Thyroid gland (tissue), 4 donors: ENCODE measurements around the gene FNDC5. TPM values are rescaled to one million over a fixed set of nuclear protein-coding genes. Genes with fewer than 3 reads are reported as not detected.

Experiments used
- DNase-seq, 2 donors: peaks; one replicate each; pipeline ENCODE4 v3.0.0-alpha.2; 2019
- H3K27ac ChIP-seq, 3 donors: fragments of 200-600 bp; sonication (generic); 1 replicate in 2 of 3; 2 replicates in 1 of 3; pipeline ENCODE4 v1.5.1; 2016 to 2019; ENCODE audit warnings: mild to moderate bottlenecking in 1 of 3, moderate library complexity in 1 of 3
- H3K27me3 ChIP-seq: fragments of 200-600 bp; sonication (generic); one replicate; pipeline ENCODE4 v1.5.1; 2019
- H3K36me3 ChIP-seq, 2 donors: fragments of 200-600 bp; sonication (generic); one replicate each; pipeline ENCODE4 v1.5.1; 2016 to 2019
- H3K4me1 ChIP-seq, 2 donors: fragments of 200-600 bp; sonication (generic); one replicate each; pipeline ENCODE4 v1.5.1; 2017 to 2019
- H3K4me3 ChIP-seq, 3 donors: fragments of 200-600 bp; sonication (generic); replicated peaks in 1 of 3; 1 replicate in 2 of 3; 2 replicates in 1 of 3; pipeline ENCODE4 v1.5.1; 2016; ENCODE audit warnings: mild to moderate bottlenecking in 1 of 3
- H3K9me3 ChIP-seq: fragments of 200-600 bp; sonication (generic); one replicate; pipeline ENCODE4 v1.5.1; 2017
- CTCF ChIP-seq, 6 experiments: fragments of 200-600 bp in 3 of 6; fragments of 450-650 bp in 3 of 6; sonication (generic) in 3 of 6; IDR thresholded peaks; one replicate each; pipeline ENCODE4 v1.5.1; 2016 to 2019; ENCODE audit warnings: antibody characterized with exemption in 6 of 6, mild to moderate bottlenecking in 2 of 6, inconsistent platforms in 1 of 6, moderate library complexity in 1 of 6
- POLR2A ChIP-seq, 2 donors: fragments of 450-650 bp; IDR thresholded peaks; one replicate each; pipeline ENCODE4 v1.6.1; 2017; ENCODE audit warnings: antibody characterized with exemption in 2 of 2, mild to moderate bottlenecking in 2 of 2, moderate library complexity in 1 of 2
- WGBS, 2 donors: methylation state at CpG; one replicate each; pipeline ENCODE4 v1.1.5; 2017; 5-methylcytosine and 5-hydroxymethylcytosine counted together
- intact Hi-C: fragments of 100-400 bp; cut with DNase I; formaldehyde crosslinking; loops from one replicate; pipeline ENCODE4 v1.15.1; 2023
- total RNA-seq, 4 donors: library from RNA; depleted of rRNA; stranded (reverse); fragments of >200 nt; gene quantifications; one replicate each; pipeline ENCODE4 v1.2.3, GENCODE V29; 2016

FNDC5 gene
- total RNA-seq, 4 donors from 2014 or later, result 0.27 to 4.0 (median 1.5) TPM

- DNase-seq, result no peak
- TF ChIP-seq POLR2A (IDR thresholded peaks at IDR 0.05) (no peak), CTCF (IDR thresholded peaks at IDR 0.05) (no peak)
- Histone ChIP-seq H3K36me3 (no peaks in the 10 kb centered on the region), H3K9me3 (no peaks in the 10 kb centered on the region), H3K4me3 (no peak overlapping the region), H3K27me3 (peaks cover 11% of the 10 kb centered on the region), H3K27ac (no peak overlapping the region), H3K4me1 (peaks cover 0 to 9% of the 10 kb centered on the region in 2 donors)
- intact Hi-C loops, result no loop called here
- WGBS, 2 donors, result 69 to 100% methylated on average over 1 to 3 of the region's 3 CpGs
These were observed 17.4 kb upstream of the FNDC5 start for GRCh38 chr1:32888134-32888533.

GRCh38 chr1:32887623-32888022, 16.9 kb upstream of the FNDC5 start:
- no peak for DNase-seq
- WGBS, 2 donors, result 72 to 76% methylated on average over 12 of the region's 12 CpGs
- Histone ChIP-seq H3K4me1 (peaks cover 0 to 6% of the 10 kb centered on the region in 2 donors), H3K4me3 (no peak overlapping the region), H3K9me3 (no peaks in the 10 kb centered on the region), H3K27me3 (peaks cover 11% of the 10 kb centered on the region), H3K27ac (no peak overlapping the region), H3K36me3 (no peaks in the 10 kb centered on the region)
- intact Hi-C loops, result no loop called here
- no peak for TF ChIP-seq POLR2A (IDR thresholded peaks at IDR 0.05)
- no peak for TF ChIP-seq CTCF (IDR thresholded peaks at IDR 0.05)

GRCh38 chr1:32886828-32887414, 16.2 kb upstream of the FNDC5 start:
- intact Hi-C loops, result no loop called here
- Histone ChIP-seq H3K27ac (no peak overlapping the region), H3K36me3 (no peaks in the 10 kb centered on the region), H3K9me3 (no peaks in the 10 kb centered on the region), H3K4me1 (peaks cover 0 to 9% of the 10 kb centered on the region in 2 donors), H3K4me3 (no peak overlapping the region), H3K27me3 (peaks cover 11% of the 10 kb centered on the region)
- TF ChIP-seq POLR2A (IDR thresholded peaks at IDR 0.05) (no peak), CTCF (IDR thresholded peaks at IDR 0.05) (peak in 1 of 6 experiments; percentile 6)
- DNase-seq, result no peak
- WGBS, 2 donors, result 47 to 61% methylated on average over 9 to 16 of the region's 19 CpGs

GRCh38 chr1:32886004-32886827, 15.5 kb upstream of the FNDC5 start, which contains the start of gene HPCA:
Gene HPCA, plus strand, starts transcription at chr1:32886491. Its CDS starts 2,408 bp downstream, at chr1:32888899.
- intact Hi-C loops, result no loop called here
- DNase-seq, result peak; percentile 53 to 56
- Histone ChIP-seq H3K4me3 (peak within 1 kb of the TSS in 1 of 3 donors; percentile 10), H3K36me3 (no peaks in the 10 kb centered on the region), H3K27ac (no peak within 1 kb of the TSS), H3K4me1 (peaks cover 0 to 12% of the 10 kb centered on the region in 2 donors), H3K27me3 (peaks cover 11% of the 10 kb centered on the region), H3K9me3 (no peaks in the 10 kb centered on the region)
- WGBS, 2 donors, result 13 to 17% methylated on average over 4 to 6 of the region's 79 CpGs
- TF ChIP-seq POLR2A (IDR thresholded peaks at IDR 0.05), result no peak
- peak in 4 of 6 experiments; percentile 15 to 44 (median 36) for TF ChIP-seq CTCF (IDR thresholded peaks at IDR 0.05)

GRCh38 chr1:32885676-32886003, 14.9 kb upstream of the FNDC5 start:
- Histone ChIP-seq H3K27me3 (peaks cover 11% of the 10 kb centered on the region), H3K4me1 (peaks cover 0 to 12% of the 10 kb centered on the region in 2 donors), H3K36me3 (no peaks in the 10 kb centered on the region), H3K4me3 (no peak overlapping the region), H3K27ac (no peak overlapping the region), H3K9me3 (no peaks in the 10 kb centered on the region)
- WGBS, 2 donors, result 9 to 14% methylated on average over 8 of the region's 8 CpGs
- TF ChIP-seq POLR2A (IDR thresholded peaks at IDR 0.05) (no peak), CTCF (IDR thresholded peaks at IDR 0.05) (no peak)
- intact Hi-C loops, result no loop called here
- no peak for DNase-seq
